ENCODE measurements around the gene MSLN.

- no peak for TF ChIP-seq CTCF (IDR thresholded peaks at IDR 0.05; ENCODE audit: low read depth, low read length)
- TF ChIP-seq EZH2phosphoT487 (IDR thresholded peaks at IDR 0.05; ENCODE audit: low read depth), result no peak
Measured at GRCh38 chr16:766008-766819, 5.7 kb downstream of the MSLN start.

All from OCI-LY3 (cell line).